CD4-positive, alpha-beta memory T cell (primary cell): Measurements from ENCODE around the gene ALDH1A1. TPM values are rescaled to one million over a fixed set of nuclear protein-coding genes. Genes with fewer than 3 reads are reported as not detected.
A peak's percentile ranks its signal among the peaks of the same experiment; 100 is the strongest.

Source experiments
- CTCF ChIA-PET: fragments of 350-600 bp; sonication (Branson Sonifier 250); formaldehyde crosslinking; loops from one replicate; lab custom pipeline; 2021; ENCODE audit warnings: inconsistent platforms; ENCODE audit not compliant: partially characterized antibody; lab: Charles Lee
- POLR2A ChIA-PET: fragments of 350-600 bp; sonication (Branson Sonifier 250); formaldehyde crosslinking; loops from one replicate; lab custom pipeline; 2021; ENCODE audit not compliant: partially characterized antibody; lab: Charles Lee
- DNase-seq, 5 donors: peaks; one replicate each; pipeline versions ENCODE4 v3.0.0 to v3.0.0-alpha.2; 2020 to 2022; ENCODE audit warnings: mixed read lengths in 1 of 5
- H3K27ac ChIP-seq: one replicate; pipeline ENCODE4 v1.7.0; 2013; ENCODE audit warnings: low read depth, low read length
- H3K27me3 ChIP-seq: 2 replicates; pipeline ENCODE4 v1.7.0; 2013; ENCODE audit warnings: mild to moderate bottlenecking, low read length, moderate library complexity; ENCODE audit not compliant: insufficient read depth
- H3K36me3 ChIP-seq: 2 replicates; pipeline ENCODE4 v1.7.0; 2013; ENCODE audit warnings: mild to moderate bottlenecking, low read length, moderate library complexity; ENCODE audit not compliant: insufficient read depth
- H3K4me1 ChIP-seq: 2 replicates; pipeline ENCODE4 v1.7.0; 2013; ENCODE audit warnings: mild to moderate bottlenecking, low read length, moderate library complexity; ENCODE audit not compliant: insufficient read depth
- H3K4me3 ChIP-seq, 2 donors: one replicate each; pipeline ENCODE4 v1.7.0; 2013; ENCODE audit warnings: low read length in 2 of 2, mild to moderate bottlenecking in 1 of 2
- H3K9me3 ChIP-seq, 2 donors: one replicate each; pipeline ENCODE4 v1.7.0; 2013; ENCODE audit warnings: low read length in 2 of 2, control low read depth in 1 of 2; ENCODE audit not compliant: control insufficient read depth in 1 of 2
- H3K27ac Mint-ChIP-seq, 7 donors: one replicate each; pipeline ENCODE4 v1.8.0; 2020 to 2021; ENCODE audit warnings: mixed read lengths in 7 of 7, mild to moderate bottlenecking in 6 of 7, inconsistent platforms in 3 of 7, moderate library complexity in 3 of 7
- H3K27me3 Mint-ChIP-seq, 2 donors: one replicate each; pipeline ENCODE4 v1.8.0; 2020 to 2021; ENCODE audit warnings: mixed read lengths in 2 of 2
- H3K36me3 Mint-ChIP-seq, 2 donors: one replicate each; pipeline ENCODE4 v1.8.0; 2020 to 2021; ENCODE audit warnings: mixed read lengths in 2 of 2, inconsistent platforms in 1 of 2, mild to moderate bottlenecking in 1 of 2
- H3K4me1 Mint-ChIP-seq, 4 donors: one replicate each; pipeline ENCODE4 v1.8.0; 2020 to 2021; ENCODE audit warnings: mixed read lengths in 4 of 4, mild to moderate bottlenecking in 1 of 4
- H3K4me3 Mint-ChIP-seq, 8 donors: one replicate each; pipeline ENCODE4 v1.8.0; 2020 to 2021; ENCODE audit warnings: mixed read lengths in 8 of 8, mild to moderate bottlenecking in 7 of 8, moderate library complexity in 6 of 8, inconsistent platforms in 3 of 8
- H3K9me3 Mint-ChIP-seq, 8 donors: one replicate each; pipeline ENCODE4 v1.8.0; 2020 to 2021; ENCODE audit warnings: mixed read lengths in 8 of 8, mild to moderate bottlenecking in 5 of 8, inconsistent platforms in 3 of 8, moderate library complexity in 1 of 8
- intact Hi-C: fragments of 100-400 bp; cut with micrococcal nuclease; formaldehyde crosslinking; loops from one replicate; pipeline ENCODE4 v1.15.1; 2023
- polyA plus RNA-seq, 2 donors: library from polyadenylated mRNA; unstranded; fragments of 300-500 nt; fragmentation: Illumina TruSeq; gene quantifications; one replicate each; pipeline ENCODE4 v1.2.3, GENCODE V29; 2021
- total RNA-seq, 2 experiments: library from RNA; stranded (reverse); gene quantifications; one replicate each; pipeline ENCODE4 v1.2.3, GENCODE V29; 2021

The ALDH1A1 gene
- total and polyA plus RNA-seq, 4 experiments from 2014 or later: 0.44 to 1.2 TPM; not detected in 2

GRCh38 chr9:72955126-72955455 is 2.2 kb upstream of the ALDH1A1 start:
- ChIA-PET CTCF (no interaction called here), POLR2A (no interaction called here)
- peaks cover 0 to 4% of the 10 kb centered on the region in 2 donors for H3K27me3 Mint-ChIP-seq
- no peaks in the 10 kb centered on the region for H3K9me3 ChIP-seq
- no peak overlapping the region for H3K27ac ChIP-seq
- no peak overlapping the region for H3K4me3 Mint-ChIP-seq
- no peaks in the 10 kb centered on the region for H3K36me3 Mint-ChIP-seq
- no peaks in the 10 kb centered on the region for H3K36me3 ChIP-seq
- intact Hi-C loops: no loop called here
- H3K4me3 ChIP-seq: no peak overlapping the region
- H3K27me3 ChIP-seq: no peaks in the 10 kb centered on the region
- DNase-seq: no peak
- H3K9me3 Mint-ChIP-seq: peaks cover 4 to 15% (median 8%) of the 10 kb centered on the region in 8 donors
- no peak overlapping the region for H3K27ac Mint-ChIP-seq
- H3K4me1 Mint-ChIP-seq: peaks cover 6 to 14% (median 9%) of the 10 kb centered on the region in 4 donors
- H3K4me1 ChIP-seq: no peaks in the 10 kb centered on the region

GRCh38 chr9:72954431-72955125 is 1.7 kb upstream of the ALDH1A1 start:
- intact Hi-C loops: no loop called here
- H3K27ac ChIP-seq: no peak overlapping the region
- POLR2A ChIA-PET: no interaction called here

DNA sequence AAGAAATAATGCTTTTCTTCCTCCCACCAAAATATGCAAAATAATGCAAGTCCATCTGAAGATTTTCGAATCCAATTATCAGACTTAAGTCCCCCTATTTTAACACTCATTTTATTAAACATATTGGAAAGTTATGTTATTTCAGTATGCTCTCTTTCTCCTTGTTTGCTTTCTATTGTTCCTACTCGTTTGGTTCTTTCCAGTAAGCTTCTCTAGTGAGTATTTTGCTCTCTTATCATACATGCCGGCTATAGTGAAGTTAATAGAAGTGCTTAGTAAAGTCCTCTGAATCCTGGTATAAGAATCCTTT is 517 bp downstream of the ALDH1A1 start:
- H3K27ac Mint-ChIP-seq: no peak overlapping the region

More at GRCh38 chr9:72954431-72955125, 1.7 kb upstream of the ALDH1A1 start:
- H3K9me3 ChIP-seq: no peaks in the 10 kb centered on the region
- no peaks in the 10 kb centered on the region for H3K4me1 ChIP-seq
- peaks cover 6 to 14% (median 9%) of the 10 kb centered on the region in 4 donors for H3K4me1 Mint-ChIP-seq
- no peak for DNase-seq
- H3K27ac Mint-ChIP-seq: no peak overlapping the region
- H3K4me3 Mint-ChIP-seq: no peak overlapping the region
- H3K9me3 Mint-ChIP-seq: peaks cover 3 to 13% (median 7%) of the 10 kb centered on the region in 8 donors
- no peaks in the 10 kb centered on the region for H3K36me3 Mint-ChIP-seq
- H3K27me3 ChIP-seq: no peaks in the 10 kb centered on the region
- CTCF ChIA-PET: no interaction called here
- peaks cover 0 to 4% of the 10 kb centered on the region in 2 donors for H3K27me3 Mint-ChIP-seq
- no peak overlapping the region for H3K4me3 ChIP-seq
- no peaks in the 10 kb centered on the region for H3K36me3 ChIP-seq

GRCh38 chr9:72951520-72952380 is 1.1 kb downstream of the ALDH1A1 start:
- ChIA-PET CTCF (no interaction called here), POLR2A (no interaction called here)
- Mint-ChIP-seq H3K4me1 (peaks cover 6 to 14% (median 9%) of the 10 kb centered on the region in 4 donors), H3K36me3 (no peaks in the 10 kb centered on the region), H3K9me3 (peaks cover 0 to 2% (median 0%) of the 10 kb centered on the region in 8 donors), H3K4me3 (peak overlapping the region in 1 of 8 donors; percentile 5), H3K27me3 (peaks cover 5 to 8% of the 10 kb centered on the region in 2 donors), H3K27ac (no peak overlapping the region)
- no peaks in the 10 kb centered on the region for H3K4me1 ChIP-seq
- no peak for DNase-seq
- H3K27me3 ChIP-seq: no peaks in the 10 kb centered on the region
- intact Hi-C loops: no loop called here
- no peaks in the 10 kb centered on the region for H3K9me3 ChIP-seq
- H3K4me3 ChIP-seq: no peak overlapping the region
- no peaks in the 10 kb centered on the region for H3K36me3 ChIP-seq
- H3K27ac ChIP-seq: no peak overlapping the region

More for the DNA sequence above, 517 bp downstream of the ALDH1A1 start:
- intact Hi-C loops: no loop called here
- Histone ChIP-seq H3K4me1 (no peaks in the 10 kb centered on the region), H3K4me3 (no peak overlapping the region), H3K27ac (no peak overlapping the region), H3K9me3 (no peaks in the 10 kb centered on the region), H3K27me3 (no peaks in the 10 kb centered on the region), H3K36me3 (no peaks in the 10 kb centered on the region)
- peaks cover 5% of the 10 kb centered on the region in 2 donors for H3K27me3 Mint-ChIP-seq
- POLR2A ChIA-PET: no interaction called here
- H3K4me3 Mint-ChIP-seq: peak overlapping the region in 1 of 8 donors; percentile 5
- H3K4me1 Mint-ChIP-seq: peaks cover 6 to 14% (median 9%) of the 10 kb centered on the region in 4 donors
- no peaks in the 10 kb centered on the region for H3K36me3 Mint-ChIP-seq
- peaks cover 0 to 2% (median 0%) of the 10 kb centered on the region in 8 donors for H3K9me3 Mint-ChIP-seq
- CTCF ChIA-PET: no interaction called here
- DNase-seq: no peak

GRCh38 chr9:72950875-72951442 is 1.9 kb downstream of the ALDH1A1 start:
- no peak overlapping the region for H3K27ac ChIP-seq
- no peak overlapping the region for H3K4me3 ChIP-seq
- no peaks in the 10 kb centered on the region for H3K36me3 ChIP-seq
- Mint-ChIP-seq H3K9me3 (no peaks in the 10 kb centered on the region), H3K4me1 (peaks cover 6 to 14% (median 9%) of the 10 kb centered on the region in 4 donors), H3K4me3 (no peak overlapping the region), H3K27ac (no peak overlapping the region), H3K36me3 (no peaks in the 10 kb centered on the region), H3K27me3 (peaks cover 6 to 12% of the 10 kb centered on the region in 2 donors)
- H3K4me1 ChIP-seq: no peaks in the 10 kb centered on the region
- POLR2A ChIA-PET: no interaction called here
- DNase-seq: no peak
- no peaks in the 10 kb centered on the region for H3K9me3 ChIP-seq
- CTCF ChIA-PET: no interaction called here
- intact Hi-C loops: no loop called here
- no peaks in the 10 kb centered on the region for H3K27me3 ChIP-seq

DNA sequence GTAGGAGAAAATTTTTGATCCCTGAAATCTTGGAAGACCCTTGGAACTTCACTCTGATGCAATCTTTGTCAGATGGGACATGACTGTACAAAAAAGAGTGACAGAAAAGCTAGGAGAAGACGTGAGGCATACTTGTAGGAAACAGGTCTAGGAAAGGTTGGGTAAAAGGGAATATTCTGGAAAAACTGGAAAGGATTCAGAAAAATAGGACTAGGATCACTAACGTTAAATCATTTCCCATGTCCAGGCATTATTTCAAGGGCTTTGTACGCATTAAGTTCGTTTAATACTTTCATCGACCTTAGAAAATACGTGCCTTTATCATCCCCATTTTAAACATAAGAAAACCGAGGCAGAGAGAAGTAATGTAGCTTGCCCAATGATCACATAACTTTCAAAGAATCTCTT is 2.9 kb downstream of the ALDH1A1 start:
- Mint-ChIP-seq H3K27ac (no peak overlapping the region), H3K9me3 (no peaks in the 10 kb centered on the region), H3K4me3 (no peak overlapping the region), H3K27me3 (peaks cover 10 to 12% of the 10 kb centered on the region in 2 donors), H3K4me1 (peaks cover 6 to 14% (median 9%) of the 10 kb centered on the region in 4 donors), H3K36me3 (no peaks in the 10 kb centered on the region)
- ChIA-PET CTCF (no interaction called here), POLR2A (no interaction called here)
- DNase-seq: no peak
- H3K27me3 ChIP-seq: no peaks in the 10 kb centered on the region
- H3K4me1 ChIP-seq: no peaks in the 10 kb centered on the region
- no peaks in the 10 kb centered on the region for H3K36me3 ChIP-seq
- no peak overlapping the region for H3K27ac ChIP-seq
- no peaks in the 10 kb centered on the region for H3K9me3 ChIP-seq
- no peak overlapping the region for H3K4me3 ChIP-seq
- intact Hi-C loops: no loop called here

GRCh38 chr9:72949244-72949582 is 3.6 kb downstream of the ALDH1A1 start:
- Histone ChIP-seq H3K36me3 (no peaks in the 10 kb centered on the region), H3K27ac (no peak overlapping the region), H3K9me3 (no peaks in the 10 kb centered on the region), H3K4me3 (no peak overlapping the region), H3K4me1 (no peaks in the 10 kb centered on the region), H3K27me3 (no peaks in the 10 kb centered on the region)
- DNase-seq: no peak
- CTCF ChIA-PET: no interaction called here
- no peaks in the 10 kb centered on the region for H3K9me3 Mint-ChIP-seq
- H3K4me3 Mint-ChIP-seq: no peak overlapping the region
- intact Hi-C loops: no loop called here
- H3K36me3 Mint-ChIP-seq: no peaks in the 10 kb centered on the region
- POLR2A ChIA-PET: no interaction called here
- H3K27ac Mint-ChIP-seq: peak overlapping the region in 1 of 7 donors; percentile 39
- peaks cover 10 to 12% of the 10 kb centered on the region in 2 donors for H3K27me3 Mint-ChIP-seq
- H3K4me1 Mint-ChIP-seq: peaks cover 6 to 14% (median 9%) of the 10 kb centered on the region in 4 donors
